NK-92 (cell line): ENCODE data around the gene TGFBR1.
"Not testable (repeated sequence)": the region's sequence is repeated elsewhere in the genome, so short reads cannot be mapped to it uniquely, and the experiment has no call there.

ENCODE experiments used
- DNase-seq: peaks from one replicate; lab custom pipeline; 2025; ENCODE audit not compliant: unreplicated experiment; lab: John Stamatoyannopoulos, UW

The TGFBR1 gene

DNA sequence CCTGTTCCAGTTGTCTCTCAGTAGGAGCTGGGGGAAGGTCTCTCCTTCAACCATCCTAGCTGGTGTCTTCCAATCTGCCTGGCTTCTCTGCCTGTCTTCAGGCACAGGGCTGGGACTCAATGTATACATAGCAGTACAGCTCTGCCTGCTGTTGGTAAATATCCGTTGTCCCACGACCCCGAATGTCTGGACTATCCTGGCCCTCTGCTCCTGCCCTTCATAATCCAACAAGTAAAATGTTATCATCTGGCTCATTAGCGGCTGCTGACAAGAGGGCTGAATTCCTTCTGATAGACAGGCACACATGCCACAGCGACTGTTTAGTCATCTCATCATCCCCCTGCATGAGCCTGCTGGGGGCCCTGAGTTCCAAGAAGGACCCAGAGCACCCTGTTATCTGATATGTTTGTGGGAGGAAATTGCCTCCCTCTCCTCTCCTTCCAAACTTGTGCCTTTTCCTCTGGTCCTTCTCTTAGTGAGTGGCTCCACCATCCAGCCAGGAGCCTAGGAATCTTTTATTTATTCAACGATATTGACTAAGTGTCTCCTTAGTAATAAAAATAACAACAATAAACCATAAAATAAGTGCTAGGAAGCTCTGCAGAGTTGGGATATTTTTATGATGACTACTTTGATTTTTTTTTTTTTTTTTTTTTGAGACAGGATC lies 29.5 kb upstream of the TGFBR1 start:
- no peak for DNase-seq

DNA sequence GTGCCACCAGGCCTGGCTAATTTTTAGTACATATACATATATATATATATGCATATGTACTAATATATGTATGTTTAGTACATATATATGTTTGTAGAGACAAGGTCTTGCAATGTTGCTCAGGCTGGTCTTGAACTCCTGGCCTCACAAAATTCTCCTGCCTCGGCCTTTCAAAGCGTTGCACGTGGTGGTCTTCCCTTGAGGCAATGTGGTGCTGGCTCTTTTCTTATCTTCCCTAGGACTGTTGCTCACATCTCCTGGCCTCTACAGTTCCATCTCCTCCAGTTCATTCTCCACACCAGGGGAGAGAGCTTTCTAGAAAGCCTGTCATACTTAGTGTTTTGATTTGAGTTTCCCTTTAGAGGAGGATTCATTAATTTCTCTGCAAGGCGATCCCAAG lies 28.9 kb upstream of the TGFBR1 start:
- DNase-seq = no peak

DNA sequence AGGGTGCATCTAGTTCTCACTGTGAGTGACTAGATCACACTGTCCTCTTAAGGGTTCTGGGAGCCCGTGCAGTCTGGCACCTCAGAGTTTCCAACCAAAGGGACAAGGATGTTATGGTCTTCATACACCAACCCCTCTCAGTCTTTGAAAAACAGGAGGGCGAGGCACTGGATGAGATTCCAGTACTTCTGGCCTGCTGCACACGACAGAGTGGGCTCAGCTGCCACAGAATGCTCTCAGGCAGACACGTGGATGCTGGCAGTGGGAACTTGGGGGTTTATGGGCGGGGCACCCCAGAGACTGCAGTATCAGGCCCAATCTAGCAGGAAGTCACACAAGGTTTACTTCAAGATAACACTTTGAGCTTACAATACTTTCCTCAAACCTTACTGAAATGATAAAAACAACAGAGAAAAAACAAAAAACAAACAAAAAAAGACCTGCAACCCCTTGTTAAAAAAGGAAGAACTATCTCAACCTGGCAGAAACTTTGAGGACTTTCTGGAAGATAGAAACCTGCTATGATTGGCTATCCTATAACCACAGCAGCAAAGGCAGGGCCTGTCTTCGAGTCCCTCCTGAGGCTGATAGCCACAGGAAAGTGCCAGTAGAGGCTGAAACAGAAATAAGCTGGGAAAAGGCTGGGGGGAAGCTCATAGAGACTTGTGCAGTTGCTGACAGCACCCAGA lies 28.3 kb upstream of the TGFBR1 start:
- DNase-seq = no peak

DNA sequence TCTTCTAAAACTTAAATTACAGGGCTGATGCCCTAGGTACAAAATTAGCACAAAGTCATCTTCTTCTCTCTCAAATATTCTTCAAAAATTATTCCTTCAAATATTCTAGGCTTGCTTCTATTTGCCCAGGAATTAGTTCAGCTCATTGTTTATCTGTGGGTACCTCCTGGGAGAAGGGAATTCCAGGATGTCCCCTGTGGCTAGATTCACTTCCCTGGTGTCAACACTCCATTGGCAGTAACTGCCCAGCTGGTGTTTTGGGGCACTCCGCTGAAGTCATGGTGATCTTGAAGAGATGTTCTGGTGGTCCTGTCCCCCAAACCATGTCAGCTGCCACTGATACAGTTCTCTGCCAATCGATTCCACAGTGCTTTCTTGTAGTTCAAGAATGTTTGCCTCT lies 26.2 kb upstream of the TGFBR1 start:
- DNase-seq = no peak

DNA sequence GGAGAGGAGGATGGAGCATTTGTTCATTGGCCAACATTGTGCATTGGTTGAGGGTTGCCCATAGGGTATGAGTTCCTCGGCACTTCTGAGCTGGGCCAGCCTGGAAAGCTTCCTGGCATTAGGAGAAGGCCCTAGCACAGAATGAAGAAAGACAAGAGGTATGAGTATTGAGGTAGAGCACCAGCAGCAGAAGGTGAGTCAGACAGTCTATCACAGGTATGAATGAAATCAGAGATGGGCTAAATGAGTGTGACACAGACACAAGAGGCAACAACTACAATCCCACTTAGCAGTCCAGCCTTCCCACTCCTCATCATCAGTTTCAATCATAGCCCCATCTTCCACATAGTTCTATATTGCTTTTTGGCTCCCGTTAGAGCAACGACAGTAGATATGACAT lies 25.4 kb upstream of the TGFBR1 start:
- no peak for DNase-seq

DNA sequence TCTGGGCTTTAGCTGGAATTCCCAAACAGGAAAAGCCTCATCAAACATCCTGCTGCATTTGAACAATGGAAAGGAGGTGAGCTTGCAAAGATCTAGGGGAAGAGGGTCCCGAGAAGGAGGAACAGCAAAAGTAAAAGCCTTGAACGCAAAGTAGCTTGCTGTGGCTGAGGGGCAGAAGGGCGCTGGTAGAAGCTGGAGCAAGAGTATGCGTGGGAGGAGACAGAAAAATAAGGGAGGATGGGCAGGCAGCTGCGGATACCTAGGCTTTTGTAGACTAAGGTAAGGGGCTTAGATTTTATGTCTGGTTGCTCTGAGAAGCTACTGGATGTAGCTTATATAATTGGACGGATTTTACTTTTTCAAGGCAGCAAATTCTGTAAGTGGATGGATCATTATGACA lies 21.9 kb upstream of the TGFBR1 start:
- no peak for DNase-seq

DNA sequence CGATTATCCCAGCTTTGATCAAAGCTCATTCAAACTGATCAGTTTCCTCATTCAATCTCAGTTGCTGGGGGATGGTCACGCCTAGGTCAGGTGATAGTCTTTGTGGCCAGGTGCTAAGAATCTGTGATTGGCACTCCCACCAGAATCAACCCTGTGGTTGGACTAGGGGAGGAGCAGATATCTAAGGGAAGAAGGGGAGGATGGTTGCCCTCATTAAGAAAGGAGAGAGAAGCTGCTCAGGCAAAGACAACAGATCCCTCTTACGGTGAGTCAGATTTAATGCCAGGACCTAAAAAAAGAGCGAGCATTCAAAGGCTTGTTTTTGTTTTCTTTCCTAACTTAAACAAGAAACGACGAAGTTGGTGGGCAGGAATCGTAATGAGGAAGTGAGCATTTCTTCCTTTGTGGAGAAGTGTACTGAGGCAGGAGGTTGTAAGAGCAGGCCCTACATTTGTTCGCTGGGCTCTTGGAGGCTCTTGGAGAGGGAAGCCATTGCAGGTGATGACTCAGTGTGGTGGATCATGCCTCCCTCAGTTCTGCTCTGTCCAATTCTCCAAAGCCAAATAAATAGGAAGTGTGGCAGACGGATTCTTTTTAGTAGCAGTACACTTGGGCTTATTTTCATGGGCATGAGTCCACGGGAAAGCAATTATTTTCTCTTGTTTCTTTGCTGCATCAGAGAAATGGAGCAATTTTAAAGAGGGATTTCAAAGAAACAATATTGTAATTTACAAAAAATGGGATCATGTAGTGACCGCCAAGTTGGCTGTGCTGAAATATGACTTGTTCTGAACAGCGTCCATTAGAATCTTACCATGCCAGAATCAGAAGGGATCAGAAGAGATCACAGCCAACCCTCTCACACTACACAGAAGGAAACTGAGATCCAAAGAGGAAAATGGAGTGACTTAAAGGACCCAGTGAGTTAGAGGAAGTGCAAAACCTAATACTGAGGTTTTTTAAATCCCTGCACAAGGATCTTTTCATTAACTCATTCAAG lies 18.7 kb upstream of the TGFBR1 start:
- DNase-seq = no peak

DNA sequence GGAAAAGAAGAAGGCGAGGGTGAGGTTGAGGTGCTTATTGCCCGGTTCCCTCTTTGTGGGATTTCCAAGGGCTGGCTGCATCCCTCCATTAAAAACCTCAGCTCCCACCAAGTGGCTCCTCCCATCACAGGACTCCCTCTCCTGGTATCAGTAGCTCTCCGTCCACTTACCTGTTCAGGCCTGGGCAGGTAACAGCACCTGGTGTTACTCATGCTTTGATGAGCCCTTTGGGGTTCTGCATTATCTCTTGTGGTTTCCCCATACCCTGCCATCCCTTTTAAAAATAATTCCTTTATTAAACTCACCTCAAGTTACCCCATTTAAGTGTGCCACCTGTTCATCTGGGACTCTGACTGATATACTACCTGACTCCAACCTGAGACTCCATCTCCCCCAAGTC lies 17.5 kb upstream of the TGFBR1 start:
- DNase-seq = no peak

DNA sequence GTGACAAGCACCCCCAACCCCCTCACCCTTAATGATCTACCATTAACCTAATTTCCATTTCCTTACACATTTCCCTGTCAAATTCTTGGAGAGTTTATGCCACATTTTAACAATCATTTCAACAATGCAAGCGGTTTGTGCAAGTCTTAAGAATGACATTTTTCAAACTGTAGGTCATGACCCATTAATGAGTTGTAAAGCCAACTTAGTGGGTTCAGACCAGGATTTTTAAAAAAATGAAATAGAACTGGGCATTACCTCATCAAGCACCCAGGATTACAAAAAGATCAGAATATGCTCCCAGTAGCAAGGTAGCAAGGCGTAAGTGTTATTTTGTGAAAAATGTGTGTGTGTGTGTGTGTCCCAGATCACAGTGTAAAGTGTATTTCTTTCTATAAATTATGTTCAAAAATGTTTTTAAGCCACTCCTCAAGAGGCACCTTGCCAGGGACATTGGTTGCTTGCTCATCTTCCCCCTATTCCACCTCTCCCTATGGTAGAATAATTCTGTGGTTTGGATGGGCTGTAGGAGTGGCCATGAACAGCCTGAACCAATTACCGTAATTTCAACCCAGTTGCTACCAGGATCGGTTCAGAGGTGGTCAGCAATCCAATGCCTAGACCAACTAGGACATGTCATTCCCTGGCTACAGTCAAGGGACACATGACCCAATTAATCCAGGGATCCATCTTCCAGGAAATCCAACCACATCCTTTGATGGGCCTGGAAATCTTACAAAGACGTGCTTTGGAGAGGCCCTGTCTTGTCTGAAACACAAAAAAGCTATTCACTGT lies 14.4 kb upstream of the TGFBR1 start:
- DNase-seq = no peak

DNA sequence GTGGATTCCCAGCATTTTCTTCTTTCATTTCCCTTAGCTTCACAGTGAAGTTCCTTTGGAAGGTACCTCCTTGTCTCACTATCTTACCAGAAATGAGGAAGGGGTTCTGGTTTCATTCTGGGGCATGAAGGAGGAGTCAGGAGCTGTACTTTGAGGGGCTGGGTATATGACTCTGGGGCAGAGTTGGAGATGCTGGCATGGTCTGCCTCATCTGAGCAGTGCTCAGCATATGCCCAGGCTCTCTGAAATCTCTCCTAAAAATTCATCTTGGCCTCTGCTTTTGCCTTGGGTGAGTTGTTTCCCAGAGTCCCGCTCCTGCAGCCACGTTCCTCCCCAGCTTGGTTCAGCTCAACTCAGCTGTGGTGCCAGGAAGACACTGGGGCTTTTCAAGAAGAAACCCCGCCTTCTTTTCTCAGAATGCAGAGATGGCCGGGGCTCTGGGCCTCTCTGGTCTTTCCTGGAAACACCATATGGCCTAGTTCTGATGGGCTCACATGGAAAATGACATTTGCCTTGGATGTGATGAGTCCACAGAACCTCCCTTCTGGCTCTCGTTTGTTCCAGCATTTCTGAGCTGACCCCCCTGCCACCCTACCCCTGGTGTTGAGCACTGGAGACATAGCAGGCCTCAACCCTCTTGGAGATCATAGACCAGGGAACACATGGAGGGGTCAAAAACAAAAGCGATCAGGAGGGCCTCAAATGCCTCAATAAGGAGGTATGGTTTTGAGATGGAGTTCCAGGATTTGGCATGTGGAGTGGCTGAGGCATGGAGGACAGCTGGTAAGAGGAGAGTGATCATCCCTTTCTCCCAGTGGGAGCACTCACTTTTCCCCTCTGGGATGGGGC lies 12.0 kb upstream of the TGFBR1 start:
- no peak for DNase-seq

DNA sequence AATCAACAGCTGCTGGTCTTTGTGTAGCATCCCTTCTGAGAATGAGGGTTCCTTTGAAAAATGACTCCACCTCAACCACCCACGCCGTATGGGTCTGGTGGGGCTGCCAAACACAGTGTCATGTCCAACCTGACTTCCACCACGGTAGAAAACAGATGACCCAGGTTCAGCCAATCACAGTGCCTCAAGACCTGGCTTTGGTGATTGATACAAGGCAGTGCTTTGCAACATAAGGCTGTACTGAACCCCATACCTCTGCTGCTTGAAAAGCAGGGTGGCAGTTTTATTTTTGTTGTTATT lies 11.5 kb upstream of the TGFBR1 start:
- DNase-seq = no peak

DNA sequence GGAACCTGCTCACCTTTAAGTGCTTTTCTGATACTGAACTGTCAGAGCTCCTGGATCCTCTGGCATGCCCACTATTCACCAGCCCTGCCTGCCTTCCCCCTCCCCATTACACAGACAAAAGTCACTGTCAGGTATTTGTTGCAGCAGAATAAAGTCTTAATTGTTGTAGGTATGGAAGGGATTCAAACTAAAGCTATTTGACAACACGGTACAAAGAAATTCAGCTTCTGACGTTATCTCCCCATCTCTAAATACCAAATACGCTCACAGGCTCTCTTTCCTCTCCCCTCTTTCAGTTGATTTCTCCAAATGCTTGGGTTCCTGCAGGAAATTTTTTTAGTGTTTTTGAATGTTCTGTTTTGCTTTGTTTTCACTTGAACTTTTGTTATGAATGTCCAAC lies 9.3 kb upstream of the TGFBR1 start:
- no peak for DNase-seq

DNA sequence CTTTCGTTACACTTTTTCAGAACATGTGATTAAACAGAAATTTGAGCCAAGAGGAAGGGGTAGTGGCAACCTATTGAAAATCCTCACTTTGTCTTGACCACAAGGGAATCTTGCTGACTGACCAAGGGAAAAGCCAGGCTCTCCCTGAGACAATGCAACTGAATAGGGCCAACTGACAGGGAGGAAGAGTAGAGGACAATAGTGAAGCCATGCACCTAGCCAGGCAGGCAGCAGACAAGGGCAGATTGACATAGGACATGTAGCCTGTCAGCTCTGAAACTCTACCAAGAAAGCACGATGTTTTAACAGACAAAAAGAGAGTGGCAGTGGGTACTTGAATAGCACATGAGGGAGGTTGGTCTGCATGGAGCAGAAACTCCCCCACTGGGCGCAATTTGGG lies 8.5 kb upstream of the TGFBR1 start:
- DNase-seq = no peak

DNA sequence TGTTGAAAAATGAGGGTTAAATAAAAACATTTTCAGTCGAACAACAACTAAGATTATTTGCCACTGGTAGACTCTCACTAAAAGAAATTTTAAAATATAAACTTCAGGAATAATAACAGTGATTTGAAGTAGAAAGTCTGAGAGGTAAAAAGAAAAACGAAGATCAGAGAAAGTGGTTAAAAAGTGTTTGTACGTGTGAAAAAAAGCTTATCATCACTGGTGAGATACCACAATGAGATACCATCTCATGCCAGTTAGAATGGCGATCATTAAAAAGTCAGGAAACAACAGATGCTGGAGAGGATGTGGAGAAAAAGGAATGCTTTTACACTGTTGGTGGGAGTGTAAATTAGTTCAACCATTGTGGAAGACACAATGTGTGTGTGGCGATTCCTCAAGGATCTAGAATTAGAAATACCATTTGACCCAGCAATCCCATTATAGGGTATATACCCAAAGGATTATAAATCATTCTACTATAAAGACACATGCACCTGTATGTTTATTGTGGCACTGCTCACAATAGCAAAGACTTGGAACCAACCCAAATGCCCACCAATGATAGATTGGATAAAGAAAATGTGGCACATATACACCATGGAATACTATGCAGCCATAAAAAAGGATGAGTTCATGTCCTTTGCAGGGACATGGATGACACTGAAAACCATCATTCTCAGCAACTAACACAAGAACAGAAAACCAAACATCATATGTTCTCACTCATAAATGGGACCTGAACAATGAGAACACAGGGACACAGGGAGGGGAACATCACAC lies 4.9 kb upstream of the TGFBR1 start:
- not testable (repeated sequence) for DNase-seq

DNA sequence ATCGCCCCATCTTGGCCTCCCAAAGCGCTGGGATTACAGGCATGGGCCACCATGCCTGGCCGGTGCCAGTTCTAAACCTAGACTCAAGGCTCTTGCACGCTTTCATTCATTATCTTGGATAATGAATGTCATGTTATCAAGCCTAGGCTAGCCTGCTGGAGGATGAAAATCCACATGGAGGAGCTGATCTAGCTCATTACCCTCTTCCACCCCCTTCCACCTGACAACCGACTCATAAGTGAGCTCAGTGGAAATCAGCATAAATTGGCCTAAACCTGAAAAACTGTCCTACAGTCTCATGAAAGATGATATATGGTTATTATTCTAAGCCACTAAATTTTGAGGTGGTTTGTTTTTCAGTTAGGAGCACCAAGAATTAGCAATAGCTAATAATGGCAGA lies 3.6 kb upstream of the TGFBR1 start:
- DNase-seq = no peak

DNA sequence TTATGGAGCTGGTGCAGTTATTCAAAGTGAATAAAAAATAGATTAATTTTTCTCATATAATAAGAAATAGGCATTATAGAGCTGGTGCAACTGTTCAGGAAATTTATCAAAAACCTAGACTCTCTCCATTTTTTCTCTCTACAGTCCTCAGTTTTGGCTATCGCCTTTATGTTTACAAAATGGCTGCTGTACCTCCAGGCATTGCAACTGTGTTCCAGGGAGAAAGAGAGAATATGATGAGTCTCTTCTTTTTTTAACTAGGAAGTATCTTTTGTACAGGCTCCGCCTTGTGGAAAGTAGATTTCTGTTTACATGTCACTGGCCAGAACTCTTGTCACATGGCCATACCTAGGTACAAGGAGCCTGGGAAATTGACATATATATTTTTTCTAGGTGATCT lies 3.1 kb upstream of the TGFBR1 start:
- no peak for DNase-seq

DNA sequence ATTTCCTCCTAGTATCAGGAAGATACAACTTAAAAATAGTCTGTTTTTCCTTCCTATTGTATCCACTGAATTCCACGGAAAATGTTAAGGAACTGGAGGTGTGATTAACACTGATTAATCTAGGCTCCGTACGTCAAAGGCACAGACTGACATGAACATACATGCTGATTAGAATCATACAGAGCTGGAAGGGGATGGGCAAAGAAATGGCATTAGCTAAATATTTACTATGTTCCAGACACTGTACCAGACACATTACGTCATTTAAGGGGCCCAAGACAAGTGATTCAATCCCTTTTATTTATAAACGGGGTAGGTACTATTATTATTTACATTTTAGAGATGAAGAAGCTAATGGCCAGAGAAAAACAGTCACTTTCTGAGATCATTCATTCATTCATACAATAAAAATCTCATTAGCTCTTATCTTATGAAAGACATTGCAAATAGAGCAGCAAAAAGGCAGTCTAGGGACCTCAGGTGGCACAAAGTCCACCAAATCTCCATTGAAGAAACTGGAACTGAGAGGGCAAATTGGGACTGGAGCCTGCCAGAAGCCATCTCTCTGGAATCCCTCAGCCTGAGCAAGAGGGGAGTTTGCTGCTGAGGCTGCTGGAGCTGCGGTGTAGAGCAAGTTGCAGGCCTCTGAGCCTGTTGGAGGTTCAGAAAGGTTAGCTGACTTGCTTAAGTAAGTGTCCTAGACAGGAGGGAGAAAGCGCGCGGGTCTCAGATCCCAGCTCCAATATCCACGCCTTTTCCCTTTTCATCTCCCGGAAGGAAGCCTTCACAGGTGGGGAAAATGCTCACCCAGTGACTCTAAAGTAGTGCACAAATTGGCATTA lies 1.6 kb upstream of the TGFBR1 start:
- no peak for DNase-seq

DNA sequence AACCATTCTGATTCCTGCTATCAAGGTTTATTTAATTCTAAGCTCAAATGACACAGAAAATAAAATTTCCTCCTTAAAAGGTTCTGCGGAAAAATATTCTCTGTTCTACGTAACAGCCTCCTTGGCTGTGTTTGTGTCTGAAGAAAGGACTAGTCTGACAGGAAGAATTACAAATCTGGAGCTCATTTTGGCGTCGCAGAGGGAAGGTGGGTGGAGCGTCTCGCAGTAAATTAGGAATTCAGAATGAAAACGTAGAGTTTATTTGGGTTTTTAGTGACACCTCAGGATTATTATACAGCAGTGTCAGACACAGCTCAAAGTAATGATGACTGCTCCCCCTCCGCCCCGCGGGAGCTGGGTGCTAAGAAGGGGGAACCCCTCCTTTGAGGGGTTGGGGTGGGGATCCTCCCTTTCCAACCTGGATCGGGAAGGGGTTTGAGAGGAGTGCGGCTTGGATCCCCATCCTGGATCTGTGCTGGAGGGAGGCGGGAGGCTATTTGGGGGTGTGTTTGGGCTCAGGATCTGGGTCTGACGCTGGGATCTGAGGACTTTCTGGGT lies 933 bp upstream of the TGFBR1 start:
- DNase-seq = no peak
